ENCODE results near the gene ACTN1. TPM values are rescaled to one million over a fixed set of nuclear protein-coding genes. Genes with fewer than 3 reads are reported as not detected.

The ACTN1 gene
- total and polyA plus RNA-seq, 10 of the 15 experiments (the other 5 are each of a cell fraction or from before 2014, with no cell fraction given) = 0.14 to 39.4 (median 2.6) TPM

DNA sequence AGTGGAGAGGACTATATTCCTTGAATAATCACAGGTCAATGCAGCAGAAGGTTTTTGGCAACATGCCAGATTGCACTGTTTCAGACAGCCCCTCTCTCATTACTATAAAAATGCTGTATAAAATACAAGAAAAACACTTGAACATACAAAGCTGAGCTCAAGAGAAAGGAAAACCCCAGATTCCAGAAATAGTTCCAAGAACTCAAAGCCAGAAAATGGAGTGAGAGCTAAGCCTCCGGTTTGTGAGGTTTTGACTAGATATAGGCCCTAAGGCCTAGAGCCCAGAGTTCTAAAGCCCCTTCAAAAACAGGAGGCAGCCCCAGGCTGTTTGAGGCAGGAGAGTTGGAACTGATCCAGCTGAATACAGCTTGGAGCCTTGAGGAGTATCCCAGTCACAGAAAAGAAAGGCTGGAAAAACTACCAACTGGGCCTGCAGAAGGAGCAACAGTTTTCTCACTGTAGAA is 29.4 kb upstream of the ACTN1 start (continued):
- TF ChIP-seq, protein P1, sequence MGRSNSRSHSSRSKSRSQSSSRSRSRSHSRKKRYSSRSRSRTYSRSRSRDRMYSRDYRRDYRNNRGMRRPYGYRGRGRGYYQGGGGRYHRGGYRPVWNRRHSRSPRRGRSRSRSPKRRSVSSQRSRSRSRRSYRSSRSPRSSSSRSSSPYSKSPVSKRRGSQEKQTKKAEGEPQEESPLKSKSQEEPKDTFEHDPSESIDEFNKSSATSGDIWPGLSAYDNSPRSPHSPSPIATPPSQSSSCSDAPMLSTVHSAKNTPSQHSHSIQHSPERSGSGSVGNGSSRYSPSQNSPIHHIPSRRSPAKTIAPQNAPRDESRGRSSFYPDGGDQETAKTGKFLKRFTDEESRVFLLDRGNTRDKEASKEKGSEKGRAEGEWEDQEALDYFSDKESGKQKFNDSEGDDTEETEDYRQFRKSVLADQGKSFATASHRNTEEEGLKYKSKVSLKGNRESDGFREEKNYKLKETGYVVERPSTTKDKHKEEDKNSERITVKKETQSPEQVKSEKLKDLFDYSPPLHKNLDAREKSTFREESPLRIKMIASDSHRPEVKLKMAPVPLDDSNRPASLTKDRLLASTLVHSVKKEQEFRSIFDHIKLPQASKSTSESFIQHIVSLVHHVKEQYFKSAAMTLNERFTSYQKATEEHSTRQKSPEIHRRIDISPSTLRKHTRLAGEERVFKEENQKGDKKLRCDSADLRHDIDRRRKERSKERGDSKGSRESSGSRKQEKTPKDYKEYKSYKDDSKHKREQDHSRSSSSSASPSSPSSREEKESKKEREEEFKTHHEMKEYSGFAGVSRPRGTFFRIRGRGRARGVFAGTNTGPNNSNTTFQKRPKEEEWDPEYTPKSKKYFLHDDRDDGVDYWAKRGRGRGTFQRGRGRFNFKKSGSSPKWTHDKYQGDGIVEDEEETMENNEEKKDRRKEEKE (IDR thresholded peaks at IDR 0.05) = no peak
- TF ChIP-seq FOXM1 (IDR thresholded peaks at IDR 0.05; ENCODE audit: low read depth, low read length) (no peak), SMARCA5 (IDR thresholded peaks at IDR 0.05) (no peak), NFIC (IDR thresholded peaks at IDR 0.05; ENCODE audit: low read depth, low read length) (no peak)

DNA sequence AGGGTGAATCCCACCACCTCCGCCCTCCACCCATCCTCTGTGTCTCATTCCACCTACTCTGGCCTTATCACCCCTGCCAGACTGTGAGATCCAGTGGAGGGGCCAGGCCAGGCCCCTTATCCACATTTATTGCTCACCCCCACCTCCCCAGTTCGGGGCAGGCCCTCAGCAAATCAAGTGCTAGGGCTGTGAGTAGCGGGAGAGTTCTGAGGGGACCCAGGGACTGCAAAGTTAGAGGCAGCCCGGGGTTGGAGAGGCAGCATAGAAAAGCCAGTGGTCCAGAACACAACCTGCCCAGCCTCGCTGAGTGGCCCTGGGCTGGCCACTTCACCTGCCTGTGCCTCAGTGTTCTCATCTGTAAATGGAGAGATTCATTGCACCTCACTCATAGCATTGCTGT is 27.2 kb upstream of the ACTN1 start:
- no peak for TF ChIP-seq SIN3A (IDR thresholded peaks at IDR 0.05; ENCODE audit: low read depth, low read length)
- TF ChIP-seq, protein P2, sequence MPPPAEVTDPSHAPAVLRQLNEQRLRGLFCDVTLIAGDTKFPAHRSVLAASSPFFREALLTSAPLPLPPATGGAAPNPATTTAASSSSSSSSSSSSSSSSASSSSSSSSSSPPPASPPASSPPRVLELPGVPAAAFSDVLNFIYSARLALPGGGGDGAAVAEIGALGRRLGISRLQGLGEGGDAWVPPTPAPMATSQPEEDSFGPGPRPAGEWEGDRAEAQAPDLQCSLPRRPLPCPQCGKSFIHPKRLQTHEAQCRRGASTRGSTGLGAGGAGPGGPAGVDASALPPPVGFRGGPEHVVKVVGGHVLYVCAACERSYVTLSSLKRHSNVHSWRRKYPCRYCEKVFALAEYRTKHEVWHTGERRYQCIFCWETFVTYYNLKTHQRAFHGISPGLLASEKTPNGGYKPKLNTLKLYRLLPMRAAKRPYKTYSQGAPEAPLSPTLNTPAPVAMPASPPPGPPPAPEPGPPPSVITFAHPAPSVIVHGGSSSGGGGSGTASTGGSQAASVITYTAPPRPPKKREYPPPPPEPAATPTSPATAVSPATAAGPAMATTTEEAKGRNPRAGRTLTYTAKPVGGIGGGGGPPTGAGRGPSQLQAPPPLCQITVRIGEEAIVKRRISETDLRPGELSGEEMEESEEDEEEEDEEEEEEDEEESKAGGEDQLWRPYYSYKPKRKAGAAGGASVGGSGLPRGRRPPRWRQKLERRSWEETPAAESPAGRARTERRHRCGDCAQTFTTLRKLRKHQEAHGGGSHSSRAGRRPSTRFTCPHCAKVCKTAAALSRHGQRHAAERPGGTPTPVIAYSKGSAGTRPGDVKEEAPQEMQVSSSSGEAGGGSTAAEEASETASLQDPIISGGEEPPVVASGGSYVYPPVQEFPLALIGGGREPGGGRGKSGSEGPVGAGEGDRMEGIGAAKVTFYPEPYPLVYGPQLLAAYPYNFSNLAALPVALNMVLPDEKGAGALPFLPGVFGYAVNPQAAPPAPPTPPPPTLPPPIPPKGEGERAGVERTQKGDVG (CRISPR knock-in tag; IDR thresholded peaks at IDR 0.05) = no peak
- TF ChIP-seq JUND (IDR thresholded peaks at IDR 0.05; ENCODE audit: low read depth, low read length) = no peak
- TF ChIP-seq GABPA (IDR thresholded peaks at IDR 0.05; ENCODE audit: low read depth) = no peak
- TF ChIP-seq SMAD1 (IDR thresholded peaks at IDR 0.05; ENCODE audit: low read depth, partially characterized antibody) = no peak
- TF ChIP-seq, protein P3, sequence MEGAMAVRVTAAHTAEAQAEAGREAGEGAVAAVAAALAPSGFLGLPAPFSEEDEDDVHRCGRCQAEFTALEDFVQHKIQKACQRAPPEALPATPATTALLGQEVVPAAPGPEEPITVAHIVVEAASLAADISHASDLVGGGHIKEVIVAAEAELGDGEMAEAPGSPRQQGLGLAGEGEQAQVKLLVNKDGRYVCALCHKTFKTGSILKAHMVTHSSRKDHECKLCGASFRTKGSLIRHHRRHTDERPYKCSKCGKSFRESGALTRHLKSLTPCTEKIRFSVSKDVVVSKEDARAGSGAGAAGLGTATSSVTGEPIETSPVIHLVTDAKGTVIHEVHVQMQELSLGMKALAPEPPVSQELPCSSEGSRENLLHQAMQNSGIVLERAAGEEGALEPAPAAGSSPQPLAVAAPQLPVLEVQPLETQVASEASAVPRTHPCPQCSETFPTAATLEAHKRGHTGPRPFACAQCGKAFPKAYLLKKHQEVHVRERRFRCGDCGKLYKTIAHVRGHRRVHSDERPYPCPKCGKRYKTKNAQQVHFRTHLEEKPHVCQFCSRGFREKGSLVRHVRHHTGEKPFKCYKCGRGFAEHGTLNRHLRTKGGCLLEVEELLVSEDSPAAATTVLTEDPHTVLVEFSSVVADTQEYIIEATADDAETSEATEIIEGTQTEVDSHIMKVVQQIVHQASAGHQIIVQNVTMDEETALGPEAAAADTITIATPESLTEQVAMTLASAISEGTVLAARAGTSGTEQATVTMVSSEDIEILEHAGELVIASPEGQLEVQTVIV (IDR thresholded peaks at IDR 0.05; ENCODE audit: borderline replicate concordance, partially characterized antibody) = no peak
- no peak for TF ChIP-seq YY1 (IDR thresholded peaks at IDR 0.05; ENCODE audit: low read depth, low read length)
- TF ChIP-seq BRCA1 (IDR thresholded peaks at IDR 0.05; ENCODE audit: low read depth, low read length) = no peak
- TF ChIP-seq HDAC6 (IDR thresholded peaks at IDR 0.05; ENCODE audit: unreplicated experiment) = no peak
- no peak for TF ChIP-seq NFXL1 (IDR thresholded peaks at IDR 0.05; ENCODE audit: borderline replicate concordance)
- no peak for TF ChIP-seq MYC (IDR thresholded peaks at IDR 0.05; ENCODE audit: insufficient read depth, insufficient read length, insufficient replicate concordance, low read length, severe bottlenecking)
- no peak for TF ChIP-seq SREBF1 (IDR thresholded peaks at IDR 0.05; ENCODE audit: low read length)
- RAD21 ChIA-PET (ENCODE audit: unreplicated experiment) = no interaction called here
- Histone ChIP-seq H3K27ac (ENCODE audit: control insufficient read depth, insufficient read depth) (no peak overlapping the region), H3K9me3 (replicated peaks; ENCODE audit: control insufficient read depth, insufficient read depth, low read length) (no peaks in the 10 kb centered on the region), H3K36me3 (ENCODE audit: control insufficient read depth in 2 of 2, insufficient read depth in 2 of 2, low read length in 1 of 2) (no peaks in the 10 kb centered on the region), H3K79me2 (ENCODE audit: control insufficient read depth, insufficient read depth, low read length) (no peaks in the 10 kb centered on the region), H3K4me2 (ENCODE audit: control insufficient read depth, insufficient read depth) (no peak overlapping the region), H3K4me3 (no peak overlapping the region), H4K20me1 (ENCODE audit: control insufficient read depth, insufficient read depth) (no peaks in the 10 kb centered on the region), H2AFZ (ENCODE audit: control insufficient read depth, low read depth, low read length) (no peak overlapping the region), H3K27me3 (replicated peaks in 1 of 2; ENCODE audit: control insufficient read depth in 2 of 2, insufficient read depth in 2 of 2, low read length in 1 of 2) (no peaks in the 10 kb centered on the region; a peak in 1 of 4 replicates), H3K9ac (ENCODE audit: control insufficient read depth, insufficient read depth, low read length) (no peak overlapping the region), H3K4me1 (ENCODE audit: control insufficient read depth, insufficient read depth, low read length) (no peaks in the 10 kb centered on the region)
- SMC1A ChIA-PET (ENCODE audit: uncharacterized antibody, unreplicated experiment) = no interaction called here
- POLR2A ChIA-PET = no interaction called here
- CTCF ChIA-PET = no interaction called here
- no peak for FAIRE-seq
- BruUV-seq (replicated peaks) = no TSS peak
- 24% methylated on average over 5 of the region's 5 CpGs for WGBS (ENCODE audit: insufficient coverage, insufficient replicate concordance, low lambda C conversion rate, missing lambda C conversion rate)
- intact Hi-C loops (cut with micrococcal nuclease; ENCODE audit: unreplicated experiment) = no loop called here
- no peak for DNase-seq (ENCODE audit: low read depth, low spot score)
- no peak for ATAC-seq
- in situ Hi-C loops (cut with MboI) = no loop called here

All from GM12878 (cell line).